GM23338 (cell line): ENCODE data around the gene PTPA.

Experiments used
- CREB1 ChIP-seq: fragments of 250-450 bp; sonication (Bioruptor Pico); IDR thresholded peaks from 2 replicates; pipeline ENCODE4 v1.5.0; 2020; ENCODE audit warnings: low read depth, mild to moderate bottlenecking, moderate library complexity
- EZH2 ChIP-seq: fragments of 200-600 bp; sonication (generic); IDR thresholded peaks from one replicate; pipeline ENCODE4 v1.8.0; 2017; ENCODE audit warnings: antibody characterized with exemption, mild to moderate bottlenecking, low read depth; ENCODE audit not compliant: unreplicated experiment
- EZH2phosphoT487 ChIP-seq: fragments of 200-600 bp; sonication (generic); IDR thresholded peaks from one replicate; pipeline ENCODE4 v1.8.1; 2018; ENCODE audit warnings: antibody characterized with exemption; ENCODE audit not compliant: unreplicated experiment
- JUNB ChIP-seq: IDR thresholded peaks from one replicate; pipeline ENCODE4 v1.6.1; 2016; ENCODE audit warnings: antibody characterized with exemption; ENCODE audit not compliant: unreplicated experiment
- NANOG ChIP-seq: IDR thresholded peaks from 2 replicates; pipeline ENCODE4 v1.6.1; 2016; ENCODE audit warnings: antibody characterized with exemption, borderline replicate concordance
- POLR2AphosphoS5 ChIP-seq: IDR thresholded peaks from 2 replicates; pipeline ENCODE4 v1.6.1; 2016; ENCODE audit warnings: antibody characterized with exemption, low read depth
- STAT1 ChIP-seq: IDR thresholded peaks from one replicate; pipeline ENCODE4 v1.6.1; 2016; ENCODE audit warnings: antibody characterized with exemption; ENCODE audit not compliant: unreplicated experiment
- ZNF331 ChIP-seq: fragments of 250-450 bp; sonication (Bioruptor Pico); IDR thresholded peaks from 2 replicates; pipeline ENCODE4 v1.5.0; 2020; ENCODE audit warnings: low read depth, mild to moderate bottlenecking, moderate library complexity
- TF ChIP-seq, protein P1 (sequence below), 2 experiments: fragments of 200-600 bp in 1 of 2; sonication (generic) in 1 of 2; conservative IDR thresholded peaks; 2 replicates each; pipeline versions ENCODE4 v1.5.1 to v1.6.1; 2016 to 2017; ENCODE audit warnings: antibody characterized with exemption in 2 of 2, low read depth in 2 of 2, mild to moderate bottlenecking in 2 of 2, moderate library complexity in 1 of 2
- TF ChIP-seq, protein P2 (sequence below): IDR thresholded peaks from one replicate; pipeline ENCODE4 v1.6.1; 2018; ENCODE audit warnings: antibody characterized with exemption; ENCODE audit not compliant: unreplicated experiment
- TF ChIP-seq, protein P3 (sequence below): IDR thresholded peaks from 2 replicates; pipeline ENCODE4 v1.6.1; 2016; ENCODE audit warnings: antibody characterized with exemption
- TF ChIP-seq, protein P4 (sequence below): fragments of 250-450 bp; sonication (Bioruptor Pico); IDR thresholded peaks from 2 replicates; pipeline ENCODE4 v1.5.0; 2020; ENCODE audit warnings: mild to moderate bottlenecking, moderate library complexity

DNA sequence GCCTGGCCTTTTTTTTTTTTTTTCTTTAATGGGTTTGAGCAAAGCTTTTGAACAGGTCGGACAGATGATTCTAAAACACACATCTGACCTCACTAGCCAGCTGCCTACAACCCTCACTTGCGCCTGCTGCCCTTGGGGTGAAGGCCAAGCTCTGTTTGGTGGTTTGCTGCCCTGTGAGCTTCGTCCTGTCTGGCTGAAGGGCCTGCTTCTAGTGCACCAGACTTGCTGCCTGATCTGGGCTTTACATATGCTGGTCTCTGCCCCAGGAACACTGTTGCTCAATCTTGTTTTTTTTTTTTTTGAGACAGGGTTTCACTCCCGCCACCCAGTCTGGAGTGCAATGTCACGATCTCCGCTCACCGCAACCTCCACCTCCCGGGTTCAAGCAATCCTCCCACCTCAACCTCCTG is 46.7 kb upstream of the PTPA start:
- TF ChIP-seq, protein P1, sequence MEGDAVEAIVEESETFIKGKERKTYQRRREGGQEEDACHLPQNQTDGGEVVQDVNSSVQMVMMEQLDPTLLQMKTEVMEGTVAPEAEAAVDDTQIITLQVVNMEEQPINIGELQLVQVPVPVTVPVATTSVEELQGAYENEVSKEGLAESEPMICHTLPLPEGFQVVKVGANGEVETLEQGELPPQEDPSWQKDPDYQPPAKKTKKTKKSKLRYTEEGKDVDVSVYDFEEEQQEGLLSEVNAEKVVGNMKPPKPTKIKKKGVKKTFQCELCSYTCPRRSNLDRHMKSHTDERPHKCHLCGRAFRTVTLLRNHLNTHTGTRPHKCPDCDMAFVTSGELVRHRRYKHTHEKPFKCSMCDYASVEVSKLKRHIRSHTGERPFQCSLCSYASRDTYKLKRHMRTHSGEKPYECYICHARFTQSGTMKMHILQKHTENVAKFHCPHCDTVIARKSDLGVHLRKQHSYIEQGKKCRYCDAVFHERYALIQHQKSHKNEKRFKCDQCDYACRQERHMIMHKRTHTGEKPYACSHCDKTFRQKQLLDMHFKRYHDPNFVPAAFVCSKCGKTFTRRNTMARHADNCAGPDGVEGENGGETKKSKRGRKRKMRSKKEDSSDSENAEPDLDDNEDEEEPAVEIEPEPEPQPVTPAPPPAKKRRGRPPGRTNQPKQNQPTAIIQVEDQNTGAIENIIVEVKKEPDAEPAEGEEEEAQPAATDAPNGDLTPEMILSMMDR (conservative IDR thresholded peaks at IDR 0.05; ENCODE audit: low read depth in 2 of 2) = no peak
- TF ChIP-seq POLR2AphosphoS5 (no peak), EZH2phosphoT487 (no peak), EZH2 (no peak), CREB1 (CRISPR knock-in tag) (no peak), STAT1 (no peak), ZNF331 (CRISPR knock-in tag) (no peak), NANOG (no peak), JUNB (no peak)
- TF ChIP-seq, protein P2, sequence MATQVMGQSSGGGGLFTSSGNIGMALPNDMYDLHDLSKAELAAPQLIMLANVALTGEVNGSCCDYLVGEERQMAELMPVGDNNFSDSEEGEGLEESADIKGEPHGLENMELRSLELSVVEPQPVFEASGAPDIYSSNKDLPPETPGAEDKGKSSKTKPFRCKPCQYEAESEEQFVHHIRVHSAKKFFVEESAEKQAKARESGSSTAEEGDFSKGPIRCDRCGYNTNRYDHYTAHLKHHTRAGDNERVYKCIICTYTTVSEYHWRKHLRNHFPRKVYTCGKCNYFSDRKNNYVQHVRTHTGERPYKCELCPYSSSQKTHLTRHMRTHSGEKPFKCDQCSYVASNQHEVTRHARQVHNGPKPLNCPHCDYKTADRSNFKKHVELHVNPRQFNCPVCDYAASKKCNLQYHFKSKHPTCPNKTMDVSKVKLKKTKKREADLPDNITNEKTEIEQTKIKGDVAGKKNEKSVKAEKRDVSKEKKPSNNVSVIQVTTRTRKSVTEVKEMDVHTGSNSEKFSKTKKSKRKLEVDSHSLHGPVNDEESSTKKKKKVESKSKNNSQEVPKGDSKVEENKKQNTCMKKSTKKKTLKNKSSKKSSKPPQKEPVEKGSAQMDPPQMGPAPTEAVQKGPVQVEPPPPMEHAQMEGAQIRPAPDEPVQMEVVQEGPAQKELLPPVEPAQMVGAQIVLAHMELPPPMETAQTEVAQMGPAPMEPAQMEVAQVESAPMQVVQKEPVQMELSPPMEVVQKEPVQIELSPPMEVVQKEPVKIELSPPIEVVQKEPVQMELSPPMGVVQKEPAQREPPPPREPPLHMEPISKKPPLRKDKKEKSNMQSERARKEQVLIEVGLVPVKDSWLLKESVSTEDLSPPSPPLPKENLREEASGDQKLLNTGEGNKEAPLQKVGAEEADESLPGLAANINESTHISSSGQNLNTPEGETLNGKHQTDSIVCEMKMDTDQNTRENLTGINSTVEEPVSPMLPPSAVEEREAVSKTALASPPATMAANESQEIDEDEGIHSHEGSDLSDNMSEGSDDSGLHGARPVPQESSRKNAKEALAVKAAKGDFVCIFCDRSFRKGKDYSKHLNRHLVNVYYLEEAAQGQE = no peak
- TF ChIP-seq, protein P3, sequence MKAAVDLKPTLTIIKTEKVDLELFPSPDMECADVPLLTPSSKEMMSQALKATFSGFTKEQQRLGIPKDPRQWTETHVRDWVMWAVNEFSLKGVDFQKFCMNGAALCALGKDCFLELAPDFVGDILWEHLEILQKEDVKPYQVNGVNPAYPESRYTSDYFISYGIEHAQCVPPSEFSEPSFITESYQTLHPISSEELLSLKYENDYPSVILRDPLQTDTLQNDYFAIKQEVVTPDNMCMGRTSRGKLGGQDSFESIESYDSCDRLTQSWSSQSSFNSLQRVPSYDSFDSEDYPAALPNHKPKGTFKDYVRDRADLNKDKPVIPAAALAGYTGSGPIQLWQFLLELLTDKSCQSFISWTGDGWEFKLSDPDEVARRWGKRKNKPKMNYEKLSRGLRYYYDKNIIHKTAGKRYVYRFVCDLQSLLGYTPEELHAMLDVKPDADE = no peak
- TF ChIP-seq, protein P4, sequence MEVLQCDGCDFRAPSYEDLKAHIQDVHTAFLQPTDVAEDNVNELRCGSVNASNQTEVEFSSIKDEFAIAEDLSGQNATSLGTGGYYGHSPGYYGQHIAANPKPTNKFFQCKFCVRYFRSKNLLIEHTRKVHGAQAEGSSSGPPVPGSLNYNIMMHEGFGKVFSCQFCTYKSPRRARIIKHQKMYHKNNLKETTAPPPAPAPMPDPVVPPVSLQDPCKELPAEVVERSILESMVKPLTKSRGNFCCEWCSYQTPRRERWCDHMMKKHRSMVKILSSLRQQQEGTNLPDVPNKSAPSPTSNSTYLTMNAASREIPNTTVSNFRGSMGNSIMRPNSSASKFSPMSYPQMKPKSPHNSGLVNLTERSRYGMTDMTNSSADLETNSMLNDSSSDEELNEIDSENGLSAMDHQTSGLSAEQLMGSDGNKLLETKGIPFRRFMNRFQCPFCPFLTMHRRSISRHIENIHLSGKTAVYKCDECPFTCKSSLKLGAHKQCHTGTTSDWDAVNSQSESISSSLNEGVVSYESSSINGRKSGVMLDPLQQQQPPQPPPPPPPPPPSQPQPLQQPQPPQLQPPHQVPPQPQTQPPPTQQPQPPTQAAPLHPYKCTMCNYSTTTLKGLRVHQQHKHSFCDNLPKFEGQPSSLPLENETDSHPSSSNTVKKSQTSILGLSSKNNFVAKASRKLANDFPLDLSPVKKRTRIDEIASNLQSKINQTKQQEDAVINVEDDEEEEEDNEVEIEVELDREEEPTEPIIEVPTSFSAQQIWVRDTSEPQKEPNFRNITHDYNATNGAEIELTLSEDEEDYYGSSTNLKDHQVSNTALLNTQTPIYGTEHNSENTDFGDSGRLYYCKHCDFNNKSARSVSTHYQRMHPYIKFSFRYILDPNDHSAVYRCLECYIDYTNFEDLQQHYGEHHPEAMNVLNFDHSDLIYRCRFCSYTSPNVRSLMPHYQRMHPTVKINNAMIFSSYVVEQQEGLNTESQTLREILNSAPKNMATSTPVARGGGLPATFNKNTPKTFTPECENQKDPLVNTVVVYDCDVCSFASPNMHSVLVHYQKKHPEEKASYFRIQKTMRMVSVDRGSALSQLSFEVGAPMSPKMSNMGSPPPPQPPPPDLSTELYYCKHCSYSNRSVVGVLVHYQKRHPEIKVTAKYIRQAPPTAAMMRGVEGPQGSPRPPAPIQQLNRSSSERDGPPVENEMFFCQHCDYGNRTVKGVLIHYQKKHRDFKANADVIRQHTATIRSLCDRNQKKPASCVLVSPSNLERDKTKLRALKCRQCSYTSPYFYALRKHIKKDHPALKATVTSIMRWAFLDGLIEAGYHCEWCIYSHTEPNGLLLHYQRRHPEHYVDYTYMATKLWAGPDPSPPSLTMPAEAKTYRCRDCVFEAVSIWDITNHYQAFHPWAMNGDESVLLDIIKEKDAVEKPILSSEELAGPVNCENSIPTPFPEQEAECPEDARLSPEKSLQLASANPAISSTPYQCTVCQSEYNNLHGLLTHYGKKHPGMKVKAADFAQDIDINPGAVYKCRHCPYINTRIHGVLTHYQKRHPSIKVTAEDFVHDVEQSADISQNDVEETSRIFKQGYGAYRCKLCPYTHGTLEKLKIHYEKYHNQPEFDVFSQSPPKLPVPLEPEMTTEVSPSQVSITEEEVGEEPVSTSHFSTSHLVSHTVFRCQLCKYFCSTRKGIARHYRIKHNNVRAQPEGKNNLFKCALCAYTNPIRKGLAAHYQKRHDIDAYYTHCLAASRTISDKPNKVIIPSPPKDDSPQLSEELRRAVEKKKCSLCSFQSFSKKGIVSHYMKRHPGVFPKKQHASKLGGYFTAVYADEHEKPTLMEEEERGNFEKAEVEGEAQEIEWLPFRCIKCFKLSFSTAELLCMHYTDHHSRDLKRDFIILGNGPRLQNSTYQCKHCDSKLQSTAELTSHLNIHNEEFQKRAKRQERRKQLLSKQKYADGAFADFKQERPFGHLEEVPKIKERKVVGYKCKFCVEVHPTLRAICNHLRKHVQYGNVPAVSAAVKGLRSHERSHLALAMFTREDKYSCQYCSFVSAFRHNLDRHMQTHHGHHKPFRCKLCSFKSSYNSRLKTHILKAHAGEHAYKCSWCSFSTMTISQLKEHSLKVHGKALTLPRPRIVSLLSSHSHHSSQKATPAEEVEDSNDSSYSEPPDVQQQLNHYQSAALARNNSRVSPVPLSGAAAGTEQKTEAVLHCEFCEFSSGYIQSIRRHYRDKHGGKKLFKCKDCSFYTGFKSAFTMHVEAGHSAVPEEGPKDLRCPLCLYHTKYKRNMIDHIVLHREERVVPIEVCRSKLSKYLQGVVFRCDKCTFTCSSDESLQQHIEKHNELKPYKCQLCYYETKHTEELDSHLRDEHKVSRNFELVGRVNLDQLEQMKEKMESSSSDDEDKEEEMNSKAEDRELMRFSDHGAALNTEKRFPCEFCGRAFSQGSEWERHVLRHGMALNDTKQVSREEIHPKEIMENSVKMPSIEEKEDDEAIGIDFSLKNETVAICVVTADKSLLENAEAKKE (CRISPR knock-in tag) = no peak
